GM18517 (cell line): Measurements from ENCODE around the gene ATL2.
"Not testable (repeated sequence)": the region's sequence is repeated elsewhere in the genome, so short reads cannot be mapped to it uniquely, and the experiment has no call there.

Experiments
- ATAC-seq: cut with Tn5 transposase; IDR thresholded peaks from one replicate; pipeline ENCODE4 v1.9.1; 2021; ENCODE audit warnings: mild to moderate bottlenecking, moderate library complexity; ENCODE audit not compliant: unreplicated experiment

Gene ATL2

DNA sequence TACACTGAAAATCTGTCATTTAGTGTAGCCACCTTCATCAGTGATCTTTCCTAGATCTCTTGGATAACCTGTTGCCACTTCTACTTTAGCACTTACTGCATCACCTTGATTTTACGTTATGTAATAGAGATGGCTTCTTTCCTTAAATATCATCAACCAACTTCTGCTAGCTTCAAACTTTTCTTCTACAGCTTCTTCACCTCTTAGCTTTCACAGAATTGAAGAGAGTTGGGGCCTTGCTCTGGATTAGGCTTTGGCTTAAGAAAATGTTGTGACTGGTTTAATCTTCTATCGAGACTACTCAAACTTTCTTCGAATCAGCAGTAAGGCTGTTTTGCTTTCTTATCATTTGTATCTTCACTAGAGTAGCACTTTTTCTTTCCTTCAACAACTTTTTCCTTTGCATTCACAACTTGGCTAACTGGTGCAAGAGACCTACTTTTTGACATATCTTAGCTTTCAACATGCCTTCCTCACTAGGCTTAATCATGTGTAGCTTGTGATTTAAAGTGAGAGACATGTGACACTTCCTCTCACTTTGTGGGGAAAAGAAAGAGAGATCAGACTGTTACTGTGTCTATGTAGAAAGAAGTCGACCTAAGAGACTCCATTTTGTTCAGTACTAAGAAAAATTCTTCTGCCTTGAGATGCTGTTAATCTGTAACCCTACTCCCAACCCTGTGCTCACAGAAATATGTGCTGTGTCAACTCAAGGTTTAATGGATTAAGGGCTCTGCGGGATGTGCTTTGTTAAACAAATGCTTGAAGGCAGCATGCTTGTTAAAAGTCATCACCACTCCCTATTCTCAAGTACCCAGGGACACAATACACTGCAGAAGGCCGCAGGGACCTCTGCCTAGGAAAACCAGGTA, 99.6 kb downstream of the ATL2 start:
- no peak for ATAC-seq

- peak; percentile 60 for ATAC-seq
Measured at GRCh38 chr2:38274286-38275276, 102.5 kb downstream of the ATL2 start.

DNA sequence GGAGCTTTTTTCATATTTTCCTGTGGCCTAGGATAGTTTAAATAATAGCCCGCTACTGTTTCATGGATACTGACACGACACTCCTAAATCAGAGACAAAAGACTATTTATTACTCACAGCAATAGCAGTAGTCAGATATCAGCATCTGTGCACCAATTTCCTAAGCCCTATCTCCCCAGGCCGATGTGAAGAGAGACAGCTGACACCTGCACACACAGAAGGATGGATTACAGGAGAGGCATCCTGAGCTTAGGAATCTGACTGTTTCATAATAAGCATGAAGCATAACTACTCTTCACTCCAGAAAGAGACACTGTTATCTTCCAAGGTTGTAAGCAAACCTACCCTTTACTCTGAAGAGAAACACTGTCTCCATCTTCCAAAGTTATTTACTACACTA, 105.4 kb downstream of the ATL2 start:
- ATAC-seq, result no peak

DNA sequence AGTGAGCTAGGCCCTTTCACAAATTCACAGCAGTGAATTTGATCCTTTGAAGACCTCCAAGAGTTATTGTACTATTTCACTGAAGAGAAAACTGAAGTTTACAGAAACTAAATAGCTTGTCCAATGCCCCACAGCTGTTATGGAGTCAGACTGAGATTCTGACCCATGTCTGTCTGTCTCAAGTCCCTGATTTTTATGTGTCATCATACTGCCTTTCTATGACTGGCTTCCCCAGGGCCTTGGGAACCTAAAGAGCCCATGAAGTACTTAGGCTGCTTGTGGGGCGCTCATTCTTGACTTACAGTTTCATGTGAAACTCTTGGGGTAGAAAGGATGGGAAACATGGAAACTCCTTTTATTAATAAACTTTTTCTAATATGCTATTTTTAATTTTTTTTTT, 107.7 kb downstream of the ATL2 start:
- ATAC-seq, result no peak

DNA sequence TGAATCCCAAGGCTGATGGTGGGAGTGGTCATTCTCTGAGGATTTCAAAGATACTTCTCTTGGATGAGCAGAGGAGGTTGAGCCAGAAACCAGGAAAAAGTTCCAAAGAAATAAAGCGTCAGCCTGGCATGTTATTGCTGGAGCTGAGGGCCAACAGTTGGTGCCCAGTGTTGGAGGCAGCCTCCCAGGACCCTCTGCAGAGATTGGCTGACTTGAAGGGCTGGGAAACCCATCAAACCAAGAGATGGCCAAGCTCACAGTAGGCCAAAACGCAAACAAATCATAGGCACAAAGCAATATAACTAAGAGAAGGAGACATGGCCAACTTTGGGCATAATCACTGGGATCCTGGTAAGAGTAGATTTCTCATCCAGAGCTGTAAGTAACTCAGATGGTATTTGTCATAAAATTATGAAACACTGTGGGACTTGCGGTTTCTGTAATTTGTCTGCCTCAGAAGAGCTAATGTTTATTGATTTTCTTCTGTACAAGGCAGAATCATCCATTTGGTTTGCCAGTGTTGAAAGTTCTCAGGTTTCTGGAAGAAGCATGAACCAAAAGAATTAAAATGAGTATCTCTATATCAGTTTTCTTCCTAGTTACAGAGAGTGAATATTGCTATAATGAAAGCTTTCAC, 108.3 kb downstream of the ATL2 start:
- ATAC-seq, result no peak

DNA sequence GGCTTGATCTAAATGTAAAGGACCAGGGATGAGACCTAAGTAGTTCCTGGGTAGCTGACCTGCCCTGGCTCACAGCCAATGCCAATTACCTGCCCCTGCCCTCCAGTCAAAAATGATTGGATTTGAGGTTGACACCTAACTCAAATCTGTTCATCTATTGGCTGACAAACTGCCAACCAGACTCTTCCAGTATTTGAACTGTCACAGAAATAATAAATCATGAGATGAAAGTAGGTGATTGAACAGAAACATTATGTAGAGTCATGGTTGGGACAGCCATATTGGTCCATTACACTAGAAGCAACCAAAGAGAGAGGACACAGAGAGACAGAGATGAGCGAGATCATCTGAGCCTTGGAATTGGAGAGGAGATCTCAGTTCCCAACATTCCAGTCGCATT, 109.1 kb downstream of the ATL2 start:
- ATAC-seq, result no peak

- no peak for ATAC-seq
Measured at GRCh38 chr2:38267270-38267925, 109.7 kb downstream of the ATL2 start.

- no peak for ATAC-seq
Measured at GRCh38 chr2:38266382-38267061, 110.6 kb downstream of the ATL2 start.

DNA sequence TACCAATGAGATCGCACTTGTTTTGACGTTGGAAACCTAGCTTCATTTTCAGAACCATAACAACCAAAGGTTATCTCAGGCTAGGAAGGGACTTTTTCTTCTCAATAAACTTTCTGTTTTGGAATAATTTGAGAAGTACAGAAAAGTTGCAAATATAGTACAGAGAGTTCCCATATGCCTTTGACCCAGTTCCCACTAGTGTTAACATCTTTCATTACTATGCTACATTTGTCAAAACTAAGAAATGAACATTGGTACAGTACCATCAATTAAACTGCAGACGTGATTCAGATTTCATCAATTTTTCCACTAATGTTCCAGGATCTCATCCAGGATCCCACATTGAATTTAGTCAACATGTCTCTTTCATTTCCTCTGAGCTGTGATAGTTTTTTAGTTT, 111.6 kb downstream of the ATL2 start:
- ATAC-seq, result no peak

- no peak for ATAC-seq
Measured at GRCh38 chr2:38264396-38265221, 112.5 kb downstream of the ATL2 start.

DNA sequence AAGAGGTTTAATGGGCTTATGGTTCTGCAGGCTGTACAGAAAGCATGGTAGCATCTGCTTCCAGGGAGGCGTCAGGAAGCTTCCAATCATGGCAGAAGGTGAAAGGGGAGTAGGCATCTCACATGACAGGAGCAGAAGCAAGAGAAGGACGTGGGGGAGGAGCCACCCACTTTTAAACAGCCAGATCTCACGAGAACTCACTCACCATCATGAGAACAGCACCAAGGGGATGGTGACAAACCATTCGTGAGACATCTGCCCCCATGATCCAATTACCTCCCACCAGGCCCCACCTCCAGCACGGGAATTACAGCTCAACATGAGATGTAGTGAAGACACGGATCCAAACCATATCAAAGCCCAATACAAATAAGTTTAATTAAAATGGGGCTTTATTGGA, 113.8 kb downstream of the ATL2 start:
- no peak for ATAC-seq

GRCh38 chr2:38262069-38262871, 114.8 kb downstream of the ATL2 start:
- no peak for ATAC-seq

DNA sequence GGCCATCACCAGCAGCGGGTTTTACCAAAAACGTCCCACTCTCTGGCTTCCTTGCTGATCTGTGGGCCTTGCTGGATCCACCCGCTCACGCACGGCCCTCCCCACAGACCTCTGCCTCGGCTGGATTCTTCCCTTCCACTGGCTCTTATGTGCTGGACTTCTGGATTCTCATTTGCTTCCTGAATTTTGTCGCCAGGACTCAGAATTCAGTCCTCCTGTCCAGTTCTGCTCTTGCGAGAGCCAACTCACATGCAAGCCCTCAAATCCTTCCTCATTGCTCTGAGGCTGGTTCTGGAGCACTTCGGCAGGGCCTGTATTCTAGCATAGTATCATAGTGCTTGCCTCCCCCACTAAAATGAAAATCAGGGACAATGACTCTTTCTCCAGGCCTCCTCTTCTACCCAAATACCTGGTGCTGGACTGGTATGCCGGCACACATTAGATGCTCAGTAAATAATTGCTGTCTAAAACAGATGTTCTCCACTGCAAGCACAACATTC, 115.5 kb downstream of the ATL2 start:
- ATAC-seq, result no peak

DNA sequence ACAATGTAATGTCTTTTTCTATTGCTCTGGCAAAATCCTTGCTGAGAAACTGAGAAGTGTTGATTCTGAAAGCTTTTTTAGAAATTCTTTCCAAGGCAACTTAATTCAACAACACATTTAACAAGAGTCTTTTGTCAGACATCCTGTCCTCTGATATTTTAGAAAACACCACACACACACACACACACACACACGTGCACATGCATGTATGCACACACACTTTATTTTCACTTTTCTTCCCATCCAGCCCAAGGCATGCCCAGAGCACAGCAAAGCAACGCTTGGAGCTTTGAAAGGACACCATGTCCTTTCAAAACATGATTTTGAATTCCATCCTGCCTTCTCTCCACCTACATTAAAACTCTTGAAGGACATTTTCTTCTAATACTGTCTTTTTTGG, 116.1 kb downstream of the ATL2 start:
- no peak for ATAC-seq

DNA sequence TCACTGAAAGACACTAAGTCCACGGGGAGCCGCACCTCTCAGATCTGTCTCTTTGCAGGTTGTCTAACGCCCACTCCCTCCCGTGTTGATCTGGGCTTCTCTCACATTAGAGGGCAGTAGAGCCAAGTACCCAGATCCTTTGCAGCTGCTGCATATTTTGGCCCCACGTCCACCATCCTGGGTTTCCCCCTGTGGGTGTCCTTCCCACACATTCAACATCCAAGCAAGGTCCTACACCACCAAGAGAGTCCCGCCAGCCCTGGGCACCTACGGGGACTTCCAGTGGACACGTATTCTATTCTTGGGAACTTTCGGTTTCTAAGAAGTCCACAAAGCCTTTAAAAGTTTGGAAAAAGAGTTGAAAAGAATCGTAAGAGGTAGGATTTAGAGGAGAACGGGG, 116.6 kb downstream of the ATL2 start:
- ATAC-seq, result no peak

- ATAC-seq, result no peak
Measured at GRCh38 chr2:38259311-38259710, 117.8 kb downstream of the ATL2 start.

DNA sequence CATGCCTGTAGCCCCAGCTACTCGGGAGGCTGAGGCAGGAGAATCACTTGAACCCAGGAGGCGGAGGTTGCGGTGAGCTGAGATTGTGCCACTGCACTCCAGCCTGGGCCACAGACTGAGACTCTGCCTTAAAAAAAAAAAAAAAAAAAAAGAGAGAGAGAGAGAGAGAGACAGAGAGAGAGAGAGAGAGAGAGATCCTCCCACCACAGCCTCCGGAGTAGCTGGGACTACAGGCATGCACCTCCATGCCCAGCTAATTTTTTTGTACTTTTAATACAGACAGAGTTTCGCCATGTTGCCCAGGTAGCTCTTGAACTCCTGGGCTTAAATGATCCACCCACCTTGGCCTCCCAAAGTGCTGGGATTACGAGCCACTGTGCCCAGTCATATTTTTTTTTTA, 119.4 kb downstream of the ATL2 start:
- not testable (repeated sequence) for ATAC-seq

DNA sequence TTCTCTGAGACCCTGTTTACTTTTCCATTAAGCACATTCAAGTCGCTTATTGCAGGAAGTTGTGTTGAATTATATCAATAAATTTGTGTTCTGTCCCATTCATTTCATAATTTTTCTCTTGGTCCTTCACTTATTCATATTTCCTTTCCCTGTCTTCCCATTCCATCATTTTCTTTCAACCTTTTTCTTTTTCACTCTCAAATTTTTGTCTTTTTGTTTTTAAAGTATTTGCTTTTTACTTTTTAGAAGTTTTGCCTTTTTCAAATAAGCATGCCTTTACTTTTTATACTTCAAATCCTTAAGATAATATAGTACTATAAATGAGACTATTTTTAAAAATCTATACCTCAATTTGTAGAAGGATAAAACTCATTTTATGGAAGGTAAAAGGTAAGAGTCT, 120.5 kb downstream of the ATL2 start:
- no peak for ATAC-seq
